Measurements from ENCODE around the gene IMMP2L. TPM values are rescaled to one million over a fixed set of nuclear protein-coding genes. Genes with fewer than 3 reads are reported as not detected.

IMMP2L gene
- total RNA-seq, 1 experiment from 2014 or later, result 8.8 TPM

DNA sequence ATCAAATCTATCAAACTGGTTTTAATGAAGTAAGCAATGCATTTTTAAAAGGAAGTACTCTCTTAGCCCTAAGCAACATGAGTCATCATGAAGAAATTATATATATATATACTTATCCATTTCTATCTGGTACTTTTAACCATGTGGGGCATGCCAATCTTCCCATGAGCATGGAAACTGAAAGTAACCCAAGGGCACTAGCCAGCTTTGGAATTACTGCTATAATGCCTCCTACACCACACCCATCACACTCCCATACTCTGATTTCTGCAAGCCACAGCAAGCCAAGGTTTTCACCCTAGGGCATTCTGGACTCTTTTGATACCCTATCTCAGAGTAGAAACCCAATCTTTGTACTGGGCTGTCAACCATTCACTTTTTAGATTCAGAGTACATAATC lies 204.6 kb downstream of the IMMP2L start:
- Histone ChIP-seq H3K36me3 (ENCODE audit: control insufficient read depth, insufficient read depth, low read length) (no peaks in the 10 kb centered on the region), H3K27ac (ENCODE audit: low read length) (no peak overlapping the region), H3K4me3 (ENCODE audit: low read depth in 2 of 2, low read length in 2 of 2) (no peak overlapping the region), H3K27me3 (ENCODE audit: control insufficient read depth, insufficient read depth, low read length) (no peaks in the 10 kb centered on the region), H3K4me1 (ENCODE audit: control insufficient read depth, insufficient read depth, low read length) (no peaks in the 10 kb centered on the region), H3K9me3 (ENCODE audit: control insufficient read depth, insufficient read depth, low read depth, low read length) (no peaks in the 10 kb centered on the region)
- intact Hi-C loops (cut with micrococcal nuclease; ENCODE audit: unreplicated experiment) (no loop called here), in situ Hi-C loops (cut with HindIII; ENCODE audit: low pct_unique_long_range_greater_than_20kb, low sequenced_read_pairs) (no loop called here)
- DNase-seq (ENCODE audit: low read depth, low spot score) (no peak), ATAC-seq (peak; percentile 56; the same call in 1 of the 2 replicates)
- TF ChIP-seq, protein P1, sequence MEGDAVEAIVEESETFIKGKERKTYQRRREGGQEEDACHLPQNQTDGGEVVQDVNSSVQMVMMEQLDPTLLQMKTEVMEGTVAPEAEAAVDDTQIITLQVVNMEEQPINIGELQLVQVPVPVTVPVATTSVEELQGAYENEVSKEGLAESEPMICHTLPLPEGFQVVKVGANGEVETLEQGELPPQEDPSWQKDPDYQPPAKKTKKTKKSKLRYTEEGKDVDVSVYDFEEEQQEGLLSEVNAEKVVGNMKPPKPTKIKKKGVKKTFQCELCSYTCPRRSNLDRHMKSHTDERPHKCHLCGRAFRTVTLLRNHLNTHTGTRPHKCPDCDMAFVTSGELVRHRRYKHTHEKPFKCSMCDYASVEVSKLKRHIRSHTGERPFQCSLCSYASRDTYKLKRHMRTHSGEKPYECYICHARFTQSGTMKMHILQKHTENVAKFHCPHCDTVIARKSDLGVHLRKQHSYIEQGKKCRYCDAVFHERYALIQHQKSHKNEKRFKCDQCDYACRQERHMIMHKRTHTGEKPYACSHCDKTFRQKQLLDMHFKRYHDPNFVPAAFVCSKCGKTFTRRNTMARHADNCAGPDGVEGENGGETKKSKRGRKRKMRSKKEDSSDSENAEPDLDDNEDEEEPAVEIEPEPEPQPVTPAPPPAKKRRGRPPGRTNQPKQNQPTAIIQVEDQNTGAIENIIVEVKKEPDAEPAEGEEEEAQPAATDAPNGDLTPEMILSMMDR (IDR thresholded peaks at IDR 0.05), result no peak
- TF ChIP-seq, protein P2, sequence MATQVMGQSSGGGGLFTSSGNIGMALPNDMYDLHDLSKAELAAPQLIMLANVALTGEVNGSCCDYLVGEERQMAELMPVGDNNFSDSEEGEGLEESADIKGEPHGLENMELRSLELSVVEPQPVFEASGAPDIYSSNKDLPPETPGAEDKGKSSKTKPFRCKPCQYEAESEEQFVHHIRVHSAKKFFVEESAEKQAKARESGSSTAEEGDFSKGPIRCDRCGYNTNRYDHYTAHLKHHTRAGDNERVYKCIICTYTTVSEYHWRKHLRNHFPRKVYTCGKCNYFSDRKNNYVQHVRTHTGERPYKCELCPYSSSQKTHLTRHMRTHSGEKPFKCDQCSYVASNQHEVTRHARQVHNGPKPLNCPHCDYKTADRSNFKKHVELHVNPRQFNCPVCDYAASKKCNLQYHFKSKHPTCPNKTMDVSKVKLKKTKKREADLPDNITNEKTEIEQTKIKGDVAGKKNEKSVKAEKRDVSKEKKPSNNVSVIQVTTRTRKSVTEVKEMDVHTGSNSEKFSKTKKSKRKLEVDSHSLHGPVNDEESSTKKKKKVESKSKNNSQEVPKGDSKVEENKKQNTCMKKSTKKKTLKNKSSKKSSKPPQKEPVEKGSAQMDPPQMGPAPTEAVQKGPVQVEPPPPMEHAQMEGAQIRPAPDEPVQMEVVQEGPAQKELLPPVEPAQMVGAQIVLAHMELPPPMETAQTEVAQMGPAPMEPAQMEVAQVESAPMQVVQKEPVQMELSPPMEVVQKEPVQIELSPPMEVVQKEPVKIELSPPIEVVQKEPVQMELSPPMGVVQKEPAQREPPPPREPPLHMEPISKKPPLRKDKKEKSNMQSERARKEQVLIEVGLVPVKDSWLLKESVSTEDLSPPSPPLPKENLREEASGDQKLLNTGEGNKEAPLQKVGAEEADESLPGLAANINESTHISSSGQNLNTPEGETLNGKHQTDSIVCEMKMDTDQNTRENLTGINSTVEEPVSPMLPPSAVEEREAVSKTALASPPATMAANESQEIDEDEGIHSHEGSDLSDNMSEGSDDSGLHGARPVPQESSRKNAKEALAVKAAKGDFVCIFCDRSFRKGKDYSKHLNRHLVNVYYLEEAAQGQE (IDR thresholded peaks at IDR 0.05; ENCODE audit: insufficient read depth in 1 of 2, low read depth in 2 of 2, low read length in 1 of 2), result no peak
- TF ChIP-seq TCF7L2 (IDR thresholded peaks at IDR 0.05; ENCODE audit: low read depth, low read length), result no peak
- TF ChIP-seq POLR2AphosphoS5 (IDR thresholded peaks at IDR 0.05; ENCODE audit: low read depth, low read length), result no peak
- no peak for TF ChIP-seq SIN3A (IDR thresholded peaks at IDR 0.05; ENCODE audit: borderline replicate concordance, insufficient read depth, low read depth, low read length)
- ChIA-PET POLR2A (no interaction called here), CTCF (no interaction called here)
- BruUV-seq (replicated peaks), result no TSS peak

DNA sequence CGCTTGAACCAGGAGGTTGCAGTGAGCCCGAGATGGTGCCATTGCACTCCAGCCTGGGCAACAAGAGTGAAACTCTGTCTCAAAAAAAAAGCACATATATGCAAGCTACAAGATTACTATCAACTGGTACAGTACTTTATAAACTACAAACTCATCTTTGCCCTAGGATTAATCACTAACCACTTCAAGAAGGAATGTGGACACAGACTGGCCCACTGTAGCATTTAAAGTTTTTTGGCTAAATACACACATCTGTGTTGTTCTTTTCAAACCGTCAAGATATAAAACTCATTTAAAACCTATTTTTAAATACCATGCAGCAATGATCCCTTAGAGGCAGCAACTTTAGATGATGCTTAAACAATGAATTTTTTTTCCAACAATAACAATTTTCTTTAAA lies 205.4 kb downstream of the IMMP2L start:
- ChIA-PET CTCF (no interaction called here), POLR2A (no interaction called here)
- Histone ChIP-seq H3K9me3 (ENCODE audit: control insufficient read depth, insufficient read depth, low read depth, low read length) (no peaks in the 10 kb centered on the region), H3K27ac (ENCODE audit: low read length) (no peak overlapping the region), H3K27me3 (ENCODE audit: control insufficient read depth, insufficient read depth, low read length) (no peaks in the 10 kb centered on the region), H3K4me1 (ENCODE audit: control insufficient read depth, insufficient read depth, low read length) (no peaks in the 10 kb centered on the region), H3K36me3 (ENCODE audit: control insufficient read depth, insufficient read depth, low read length) (no peaks in the 10 kb centered on the region), H3K4me3 (ENCODE audit: low read depth in 2 of 2, low read length in 2 of 2) (no peak overlapping the region)
- ATAC-seq (no peak), DNase-seq (ENCODE audit: low read depth, low spot score) (no peak)
- TF ChIP-seq, protein P2 (IDR thresholded peaks at IDR 0.05; ENCODE audit: insufficient read depth in 1 of 2, low read depth in 2 of 2, low read length in 1 of 2), result no peak
- TF ChIP-seq, protein P1 (IDR thresholded peaks at IDR 0.05), result no peak
- no peak for TF ChIP-seq POLR2AphosphoS5 (IDR thresholded peaks at IDR 0.05; ENCODE audit: low read depth, low read length)
- no peak for TF ChIP-seq SIN3A (IDR thresholded peaks at IDR 0.05; ENCODE audit: borderline replicate concordance, insufficient read depth, low read depth, low read length)
- no peak for TF ChIP-seq TCF7L2 (IDR thresholded peaks at IDR 0.05; ENCODE audit: low read depth, low read length)
- no TSS peak for BruUV-seq (replicated peaks)
- intact Hi-C loops (cut with micrococcal nuclease; ENCODE audit: unreplicated experiment), result no loop called here
- in situ Hi-C loops (cut with HindIII; ENCODE audit: low pct_unique_long_range_greater_than_20kb, low sequenced_read_pairs), result no loop called here
